ENCODE results near the gene CPAMD8. TPM values are rescaled to one million over a fixed set of nuclear protein-coding genes. Genes with fewer than 3 reads are reported as not detected.

The CPAMD8 gene
- total and polyA plus RNA-seq, 2 donors (not counting 3 experiments of a cell fraction or from before 2014, with no cell fraction given) = 2.2 to 3.9 TPM

DNA sequence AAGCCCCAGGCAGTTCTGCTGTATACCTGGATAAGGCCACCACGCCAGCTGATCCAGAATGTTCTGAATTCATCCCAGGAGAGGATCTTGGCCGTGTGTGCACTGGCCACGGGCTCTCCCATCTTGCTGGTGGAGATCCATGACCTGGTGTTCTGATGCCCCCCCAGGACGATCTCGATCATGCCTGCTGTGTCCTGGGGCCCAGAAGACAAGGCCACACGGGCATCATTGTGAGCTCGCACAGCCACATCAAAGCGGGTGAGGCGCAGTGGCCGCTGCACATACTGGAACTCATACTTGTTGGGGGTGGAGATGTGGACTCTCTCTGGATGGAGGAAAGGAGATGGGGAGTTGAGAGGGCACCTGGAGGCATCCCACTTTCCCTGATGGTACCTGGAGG lies 97.7 kb downstream of the CPAMD8 start:
- ChIA-PET CTCF (no interaction called here), POLR2A (no interaction called here)
- H3K36me3 ChIP-seq (ENCODE audit: control insufficient read depth in 2 of 2, extremely low read depth in 1 of 2, insufficient read depth in 2 of 2, low read length in 2 of 2) = no peaks in the 10 kb centered on the region
- H3K79me2 ChIP-seq (ENCODE audit: control insufficient read depth, insufficient read depth, low read length) = no peaks in the 10 kb centered on the region
- H3K4me2 ChIP-seq (ENCODE audit: insufficient read depth, low read length) = no peak overlapping the region
- intact Hi-C loops (cut with micrococcal nuclease) = no loop called here
- no peak overlapping the region for H3K27ac ChIP-seq (ENCODE audit: insufficient read depth, low read depth, low read length)
- DNase-seq (ENCODE audit: low read depth, low spot score) = no peak
- TF ChIP-seq MYC (IDR thresholded peaks at IDR 0.05; ENCODE audit: low read depth, low read length) (no peak), GATA2 (IDR thresholded peaks at IDR 0.05; ENCODE audit: insufficient read depth, insufficient read length, low read depth, low read length) (no peak), POLR2AphosphoS5 (IDR thresholded peaks at IDR 0.05; ENCODE audit: insufficient read depth, low read depth, low read length) (no peak), JUN (IDR thresholded peaks at IDR 0.05; ENCODE audit: borderline replicate concordance, insufficient read depth, insufficient read length, low read depth) (no peak), EZH2 (IDR thresholded peaks at IDR 0.05; ENCODE audit: borderline replicate concordance, low read depth, low read length, severe bottlenecking) (no peak), CTCF (IDR thresholded peaks at IDR 0.05; ENCODE audit: extremely low read depth in 1 of 2, insufficient read depth in 1 of 2, low read depth in 1 of 2, low read length in 2 of 2) (no peak), POLR2A (IDR thresholded peaks at IDR 0.05; ENCODE audit: low read depth, low read length) (no peak), FOS (IDR thresholded peaks at IDR 0.05; ENCODE audit: borderline replicate concordance, insufficient read depth, low read length) (no peak)
- TF ChIP-seq, protein P1, sequence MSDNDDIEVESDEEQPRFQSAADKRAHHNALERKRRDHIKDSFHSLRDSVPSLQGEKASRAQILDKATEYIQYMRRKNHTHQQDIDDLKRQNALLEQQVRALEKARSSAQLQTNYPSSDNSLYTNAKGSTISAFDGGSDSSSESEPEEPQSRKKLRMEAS (IDR thresholded peaks at IDR 0.05; ENCODE audit: insufficient read depth, insufficient read length) = no peak
- no peak overlapping the region for H3K9ac ChIP-seq (replicated peaks; ENCODE audit: extremely low read depth, insufficient read depth, low read length)
- no TSS peak for BruUV-seq (replicated peaks)
- FAIRE-seq = no peak
- H3K4me3 ChIP-seq (replicated peaks in 1 of 3; ENCODE audit: insufficient read depth in 1 of 3, low read depth in 1 of 3, low read length in 3 of 3) = no peak overlapping the region
- H4K20me1 ChIP-seq (replicated peaks; ENCODE audit: control insufficient read depth, extremely low read depth, insufficient read depth, low read length) = no peaks in the 10 kb centered on the region
- H3K9me1 ChIP-seq (replicated peaks; ENCODE audit: control insufficient read depth, extremely low read depth, insufficient read depth, low read length) = no peaks in the 10 kb centered on the region
- no peaks in the 10 kb centered on the region for H3K9me3 ChIP-seq (replicated peaks; ENCODE audit: control insufficient read depth, insufficient read depth, low read length)
- dilution Hi-C loops (cut with MboI; ENCODE audit: extremely low pct_ligation_motif_present, low sequenced_read_pairs) = no loop called here
- H3K27me3 ChIP-seq (ENCODE audit: control insufficient read depth in 2 of 2, insufficient read depth in 2 of 2, low read length in 2 of 2) = peaks cover 0 to 3% of the 10 kb centered on the region in 2 experiments
- H2AFZ ChIP-seq (ENCODE audit: low read depth, low read length) = no peak overlapping the region
- H3K4me1 ChIP-seq (ENCODE audit: control insufficient read depth, extremely low read depth, insufficient read depth, low read length) = no peaks in the 10 kb centered on the region

All from endothelial cell of umbilical vein (primary cell).